K562 (cell line): ENCODE measurements around the gene SEMA5A. TPM values are rescaled to one million over a fixed set of nuclear protein-coding genes. Genes with fewer than 3 reads are reported as not detected.

ENCODE experiments used
- ATAC-seq: fragments of 200-7000 bp; cut with Tn5 transposase; 3 replicates; pipeline ENCODE4 v1.9.1; 2020; ENCODE audit warnings: moderate library complexity
- BruUV-seq: library from RNA; stranded (reverse); fragments of 400-500 nt; replicated peaks from 2 replicates; lab custom pipeline; 2021; lab: Mats Ljungman, UMichigan
- CTCF ChIA-PET: fragments of 300-600 bp; formaldehyde crosslinking; extraction: SDS; loops from one replicate; lab custom pipeline; 2021; ENCODE audit warnings: low intra/inter-chr PET ratio; lab: Yijun Ruan, JAX
- POLR2A ChIA-PET: fragments of 300-600, 350-650 bp; sonication (Branson Sonifier 250); formaldehyde crosslinking; extraction: SDS; loops from one replicate; lab custom pipeline; 2021; ENCODE audit warnings: antibody characterized with exemption, inconsistent platforms; lab: Yijun Ruan, JAX
- DNase-seq, 4 experiments: peaks; one replicate each; pipeline versions ENCODE4 v3.0.0 to v3.0.0-alpha.2; 2011 to 2018; ENCODE audit warnings: low spot score in 3 of 4, mixed read lengths in 3 of 4; ENCODE audit errors: extremely low read depth in 1 of 4
- FAIRE-seq: peaks from 2 replicates; lab custom pipeline; 2011; peaks lifted over from hg19 to GRCh38; lab: Jason Lieb, UNC
- H2AFZ ChIP-seq: 2 replicates; pipeline ENCODE4 v1.6.0; 2011; ENCODE audit warnings: low read depth, low read length, control low read depth, inconsistent platforms
- H3K27ac ChIP-seq: fragments of 200-600 bp; 3 replicates; pipeline ENCODE4 v1.8.0; 2011; ENCODE audit warnings: low read depth, mild to moderate bottlenecking, control low read depth, inconsistent platforms, low read length, moderate library complexity, mixed read lengths; ENCODE audit errors: extremely low read depth
- H3K27me3 ChIP-seq, 2 experiments: fragments of 300-600 bp in 1 of 2; 2 replicates in 1 of 2; 3 replicates in 1 of 2; pipeline versions ENCODE4 v1.6.0 to v1.8.0; 2011; ENCODE audit warnings: inconsistent platforms in 2 of 2, low read length in 2 of 2, mild to moderate bottlenecking in 1 of 2, mixed read lengths in 1 of 2, moderate library complexity in 1 of 2; ENCODE audit not compliant: control insufficient read depth in 2 of 2, insufficient read depth in 2 of 2
- H3K36me3 ChIP-seq: fragments of 300-600 bp; 3 replicates; pipeline ENCODE4 v1.8.0; 2011; ENCODE audit warnings: mild to moderate bottlenecking, low read length, inconsistent platforms; ENCODE audit not compliant: control insufficient read depth, insufficient read depth
- H3K4me1 ChIP-seq, 2 experiments: fragments of 200-600 bp in 1 of 2; replicated peaks in 1 of 2; 2 replicates in 1 of 2; 3 replicates in 1 of 2; pipeline versions ENCODE4 v1.5.1 to v1.8.0; 2011; ENCODE audit warnings: inconsistent platforms in 2 of 2, low read length in 2 of 2, mild to moderate bottlenecking in 1 of 2, mixed read lengths in 1 of 2, moderate library complexity in 1 of 2; ENCODE audit not compliant: control insufficient read depth in 2 of 2, insufficient read depth in 2 of 2
- H3K4me2 ChIP-seq: 2 replicates; pipeline ENCODE4 v1.6.1; 2011; ENCODE audit warnings: low read length, control low read depth, inconsistent platforms, mixed read lengths; ENCODE audit not compliant: insufficient read depth
- H3K4me3 ChIP-seq: fragments of 200-600 bp; sonication (generic), shearing (Covaris generic); 2 replicates; pipeline ENCODE4 v1.5.1; 2016; ENCODE audit warnings: control low read depth, inconsistent platforms
- H3K79me2 ChIP-seq: fragments of 200-600 bp; 3 replicates; pipeline ENCODE4 v1.8.0; 2011; ENCODE audit warnings: low read length, inconsistent platforms; ENCODE audit not compliant: control insufficient read depth, insufficient read depth
- H3K9ac ChIP-seq, 2 experiments: 2 replicates each; pipeline versions ENCODE4 v1.6.0 to v1.6.1; 2011; ENCODE audit warnings: low read depth in 2 of 2, low read length in 2 of 2, control low read depth in 1 of 2, inconsistent platforms in 1 of 2, mild to moderate bottlenecking in 1 of 2, mixed read lengths in 1 of 2; ENCODE audit not compliant: insufficient read depth in 1 of 2
- H3K9me1 ChIP-seq: one replicate; pipeline ENCODE4 v1.6.0; 2011; ENCODE audit warnings: inconsistent platforms, mild to moderate bottlenecking, low read length, moderate library complexity; ENCODE audit not compliant: control insufficient read depth, insufficient read depth
- H3K9me3 ChIP-seq: replicated peaks from 2 replicates; pipeline ENCODE4 v1.5.1; 2011; ENCODE audit warnings: low read depth, low read length, inconsistent platforms; ENCODE audit not compliant: control insufficient read depth, insufficient read depth
- H4K20me1 ChIP-seq: replicated peaks from 2 replicates; pipeline ENCODE4 v1.6.1; 2011; ENCODE audit warnings: low read length, inconsistent platforms, mixed read lengths; ENCODE audit not compliant: control insufficient read depth, insufficient read depth
- BRF1 ChIP-seq: IDR thresholded peaks from 3 replicates; pipeline ENCODE4 v1.6.1; 2011; ENCODE audit warnings: borderline replicate concordance, mild to moderate bottlenecking; ENCODE audit not compliant: insufficient read length; ENCODE audit errors: extremely low read depth
- C11orf30 ChIP-seq: fragments of 450-650 bp; IDR thresholded peaks from 2 replicates; pipeline ENCODE4 v1.6.1; 2016; ENCODE audit warnings: low read depth, mild to moderate bottlenecking
- CEBPG ChIP-seq, 3 experiments: fragments of 200-800 bp in 1 of 3; sonication (Bioruptor generic) in 1 of 3; sonication (generic) in 1 of 3; formaldehyde crosslinking in 1 of 3; IDR thresholded peaks in 2 of 3; conservative IDR thresholded peaks in 1 of 3; 2 replicates each; pipeline versions ENCODE4 v1.6.1 to v1.8.0; 2016 to 2022; ENCODE audit warnings: missing compliant biosample characterization in 2 of 3, missing genetic modification characterization in 2 of 3, mild to moderate bottlenecking in 1 of 3, missing genetic modification reagents in 1 of 3
- CREBBP ChIP-seq: IDR thresholded peaks from one replicate; pipeline ENCODE4 v1.6.1; 2012; ENCODE audit warnings: low read depth, mild to moderate bottlenecking, control low read depth, inconsistent platforms, low read length
- EWSR1 ChIP-seq: fragments of 450-650 bp; IDR thresholded peaks from 2 replicates; pipeline ENCODE4 v1.6.1; 2018; ENCODE audit warnings: borderline replicate concordance, mild to moderate bottlenecking, low read depth, moderate library complexity; ENCODE audit not compliant: partially characterized antibody
- FOS ChIP-seq: IDR thresholded peaks from 3 replicates; pipeline ENCODE4 v1.6.1; 2011; ENCODE audit not compliant: insufficient read length; ENCODE audit errors: extremely low read depth
- FOXK1 ChIP-seq: sonication (generic); formaldehyde crosslinking; IDR thresholded peaks from 2 replicates; pipeline ENCODE4 v1.8.0; 2022; ENCODE audit warnings: missing genetic modification reagents, mild to moderate bottlenecking, borderline replicate concordance
- HNRNPLL ChIP-seq: fragments of 200-400 bp; formaldehyde crosslinking; IDR thresholded peaks from 2 replicates; pipeline ENCODE4 v1.6.1; 2017; ENCODE audit warnings: low read length, low read depth, mild to moderate bottlenecking; ENCODE audit not compliant: poor library complexity, severe bottlenecking
- IFI16 ChIP-seq: fragments of 250-450 bp; sonication (Bioruptor Pico); IDR thresholded peaks from 2 replicates; pipeline ENCODE4 v2.1.2; 2022; ENCODE audit warnings: mild to moderate bottlenecking, inconsistent platforms
- ILK ChIP-seq: fragments of 450-650 bp; IDR thresholded peaks from 2 replicates; pipeline ENCODE4 v1.6.1; 2016; ENCODE audit warnings: missing genetic modification characterization, low read depth, mild to moderate bottlenecking, missing compliant biosample characterization, moderate library complexity, borderline replicate concordance
- KDM1A ChIP-seq, 2 experiments: fragments of 450-650 bp; IDR thresholded peaks; 2 replicates each; pipeline ENCODE4 v1.6.1; 2016; ENCODE audit warnings: mild to moderate bottlenecking in 2 of 2
- LEF1 ChIP-seq: fragments of 450-650 bp; IDR thresholded peaks from 2 replicates; pipeline ENCODE4 v1.6.1; 2016; ENCODE audit warnings: mild to moderate bottlenecking
- NR1H2 ChIP-seq: sonication (generic); formaldehyde crosslinking; IDR thresholded peaks from 2 replicates; pipeline ENCODE4 v1.4.0; 2020; ENCODE audit warnings: mild to moderate bottlenecking, missing genetic modification reagents
- PHF21A ChIP-seq: fragments of 450-650 bp; IDR thresholded peaks from 2 replicates; pipeline ENCODE4 v1.6.1; 2017; ENCODE audit warnings: low read depth, borderline replicate concordance
- PURB ChIP-seq: sonication (generic); formaldehyde crosslinking; IDR thresholded peaks from 2 replicates; pipeline ENCODE4 v1.9.0; 2021; ENCODE audit warnings: low read depth, mild to moderate bottlenecking, missing genetic modification reagents
- RBM25 ChIP-seq: fragments of 200-400 bp; formaldehyde crosslinking; IDR thresholded peaks from 2 replicates; pipeline ENCODE4 v1.6.1; 2018; ENCODE audit warnings: low read length, low read depth, moderate library complexity; ENCODE audit not compliant: severe bottlenecking
- SMARCA4 ChIP-seq: fragments of 450-650 bp; IDR thresholded peaks from 2 replicates; pipeline ENCODE4 v1.6.1; 2016
- YBX1 ChIP-seq: fragments of 450-650 bp; IDR thresholded peaks from 2 replicates; pipeline ENCODE4 v1.7.1; 2016; ENCODE audit warnings: mild to moderate bottlenecking
- ZNF224 ChIP-seq: sonication (generic); formaldehyde crosslinking; IDR thresholded peaks from 2 replicates; pipeline ENCODE4 v1.8.0; 2022; ENCODE audit warnings: mild to moderate bottlenecking, missing genetic modification reagents
- ZNF79 ChIP-seq: fragments of 250-450 bp; sonication (Bioruptor Pico); IDR thresholded peaks from 2 replicates; pipeline ENCODE4 v1.4.0; 2020; ENCODE audit warnings: low read depth, mild to moderate bottlenecking, moderate library complexity
- WGBS: fragments of 100-300 bp; shearing (Covaris generic); methylation state at CpG from one replicate; pipeline ENCODE4 v1.1.6; 2016; ENCODE audit warnings: low coverage, mixed read lengths; ENCODE audit not compliant: insufficient coverage; ENCODE audit errors: missing lambda C conversion rate; 5-methylcytosine and 5-hydroxymethylcytosine counted together
- in situ Hi-C: fragments of 300-500 bp; cut with MboI; formaldehyde crosslinking; loops from 4 replicates; pipeline ENCODE4 v1.15.0; 2018; ENCODE audit warnings: inconsistent platforms, mixed read lengths
- intact Hi-C: fragments of 100-400 bp; cut with micrococcal nuclease; formaldehyde crosslinking; loops from 2 replicates; pipeline ENCODE4 v1.14.2; 2022
- polyA plus RNA-seq, 8 experiments: library from polyadenylated mRNA; depleted of rRNA in 4 of 8; stranded (reverse) in 5 of 8; unstranded in 3 of 8; fragments of >200 nt; fragmentation: Nextera tagmentation in 2 of 8; fragmentation: Illumina TruSeq in 1 of 8; extraction: Ambion mirVana in 2 of 8; extraction: Trizol in 1 of 8; gene quantifications; 2 replicates each; pipeline versions ENCODE4 v1.2.1 to v1.2.3, GENCODE V29; 2011 to 2014; ENCODE audit warnings: inconsistent platforms in 1 of 8, missing spikeins in 1 of 8
- total RNA-seq, 7 experiments: library from RNA; depleted of rRNA in 6 of 7; stranded (reverse); fragments of >200 nt in 6 of 7; fragmentation: Illumina TruSeq in 2 of 7; extraction: Trizol in 2 of 7; gene quantifications; 2 replicates each; pipeline versions ENCODE4 v1.2.1 to v1.2.3, GENCODE V29; 2011 to 2021; ENCODE audit warnings: low replicate concordance in 1 of 7

The SEMA5A gene
- total and polyA plus RNA-seq, 9 of the 15 experiments (the other 6 are each of a cell fraction or from before 2014, with no cell fraction given): 0.02 TPM; not detected in 8

GRCh38 chr5:9342161-9342787 lies 203.6 kb downstream of the SEMA5A start:
- POLR2A ChIA-PET: interaction anchor here (0.8 kb wide), 1 partner anchor 497 kb away, joined by 3 read pairs; no protein-coding TSS in a partner anchor
- no TSS peak for BruUV-seq
- no peak overlapping the region for H2AFZ ChIP-seq
- no peak for DNase-seq
- intact Hi-C loops: no loop called here
- no peaks in the 10 kb centered on the region for H3K9me1 ChIP-seq
- no peaks in the 10 kb centered on the region for H3K36me3 ChIP-seq
- no peaks in the 10 kb centered on the region for H3K4me1 ChIP-seq
- no peaks in the 10 kb centered on the region for H3K27me3 ChIP-seq
- ATAC-seq: no peak
- no peak overlapping the region for H3K4me3 ChIP-seq
- H4K20me1 ChIP-seq: no peaks in the 10 kb centered on the region
- 2% methylated on average over 6 of the region's 6 CpGs for WGBS
- no peak overlapping the region for H3K4me2 ChIP-seq
- CTCF ChIA-PET: no interaction called here
- H3K9me3 ChIP-seq: no peaks in the 10 kb centered on the region
- H3K27ac ChIP-seq: no peak overlapping the region
- FAIRE-seq: no peak
- H3K79me2 ChIP-seq: no peaks in the 10 kb centered on the region
- H3K9ac ChIP-seq: no peak overlapping the region
- in situ Hi-C loops: no loop called here
- TF ChIP-seq YBX1 (no peak), C11orf30 (no peak), NR1H2 (no peak), RBM25 (no peak), CEBPG (CRISPR knock-in tag; IDR thresholded peaks at IDR 0.05) (no peak), CEBPG (tag; conservative IDR thresholded peaks at IDR 0.05 in 1 of 2, IDR thresholded peaks at IDR 0.05 in 1 of 2) (no peak), ILK (no peak), LEF1 (no peak), FOXK1 (no peak), BRF1 (no peak), EWSR1 (no peak), SMARCA4 (no peak), FOS (no peak), KDM1A (IDR thresholded peaks at IDR 0.05) (no peak), HNRNPLL (no peak), PHF21A (no peak), ZNF224 (no peak), ZNF79 (CRISPR knock-in tag) (no peak), CREBBP (no peak), PURB (CRISPR knock-in tag) (no peak), IFI16 (CRISPR knock-in tag) (no peak)
